Psoas muscle (tissue), 8 donors: ENCODE measurements around the gene PRCC. TPM values are rescaled to one million over a fixed set of nuclear protein-coding genes. Genes with fewer than 3 reads are reported as not detected.
A peak's percentile ranks its signal among the peaks of the same experiment; 100 is the strongest.

Experiments
- ATAC-seq, 4 donors: fragments of 200-7000 bp; cut with Tn5 transposase; one replicate each; pipeline ENCODE4 v1.9.1; 2020; ENCODE audit warnings: moderate library complexity in 3 of 4, mild to moderate bottlenecking in 2 of 4
- DNase-seq, 2 donors: peaks; one replicate each; pipeline ENCODE4 v3.0.0-alpha.2; 2020
- H3K27ac ChIP-seq: fragments of 200-600 bp; one replicate; pipeline ENCODE4 v1.8.0; 2022
- H3K27me3 ChIP-seq, 3 donors: fragments of 200-600 bp in 1 of 3; one replicate each; pipeline versions ENCODE4 v1.6.1 to v1.8.0; 2013 to 2022; ENCODE audit warnings: low read length in 2 of 3, mild to moderate bottlenecking in 2 of 3, moderate library complexity in 1 of 3; ENCODE audit not compliant: insufficient read depth in 3 of 3
- H3K36me3 ChIP-seq, 2 donors: fragments of 200-600 bp in 1 of 2; one replicate each; pipeline versions ENCODE4 v1.6.1 to v1.8.0; 2013 to 2022; ENCODE audit warnings: low read depth in 1 of 2, mild to moderate bottlenecking in 1 of 2, moderate library complexity in 1 of 2; ENCODE audit not compliant: insufficient read depth in 1 of 2
- H3K4me1 ChIP-seq: fragments of 200-600 bp; one replicate; pipeline ENCODE4 v1.8.0; 2022
- H3K4me3 ChIP-seq: fragments of 200-600 bp; one replicate; pipeline ENCODE4 v1.8.0; 2022; ENCODE audit warnings: mild to moderate bottlenecking
- H3K9me3 ChIP-seq: fragments of 200-600 bp; one replicate; pipeline ENCODE4 v1.8.0; 2022
- CTCF ChIP-seq: fragments of 200-600 bp; IDR thresholded peaks from one replicate; pipeline ENCODE4 v1.8.0; 2022; ENCODE audit warnings: antibody characterized with exemption
- WGBS, 3 donors: extraction: QIAGEN DNeasy Blood & Tissue Kit; methylation state at CpG; one replicate each; pipeline versions ENCODE4 v1.1.6 to v1.1.7; 2013; 5-methylcytosine and 5-hydroxymethylcytosine counted together
- intact Hi-C, 2 donors: fragments of 100-400 bp; cut with DNase I; formaldehyde crosslinking; loops; one replicate each; pipeline versions ENCODE4 v1.11.0 to v1.14.2; 2022
- polyA plus RNA-seq, 3 donors: library from polyadenylated mRNA; stranded (reverse); fragments of 200-250 nt; gene quantifications; one replicate each; pipeline ENCODE4 v1.2.3, GENCODE V29; 2013
- total RNA-seq, 4 donors: library from RNA; stranded (reverse); fragmentation: NEBNext Ultra II Directional in 2 of 4; extraction: Animal tissue kit (Norgen Biotek cat#: 25700) in 2 of 4; gene quantifications; one replicate each; pipeline versions ENCODE4 v1.2.1 to v1.2.4, GENCODE V29; 2021 to 2023
- donor health status: healthy with polysubstance abuse.
- donor health status: DM: no; HTN: no; CAD: no; lungs with moderate emphysema.
- donor health status: Bipolar disorder and iron deficiency.
- donor health status: healthy.
- donor health status: DM: yes; HTN: yes; CAD: no.
- donor health status: DM: no; HTN: no; CAD: no.
- donor health status: DM: no; HTN: no; CAD: no.
- donor health status: DM: yes; HTN: yes; CAD: no.

Gene PRCC
- total and polyA plus RNA-seq, 7 donors, result 43.7 to 107 (median 68.8) TPM

- H3K4me3 ChIP-seq, result peak overlapping the region; percentile 41
- DNase-seq (no peak), ATAC-seq (no peak)
- H3K9me3 ChIP-seq, result no peaks in the 10 kb centered on the region
- peaks cover 7% of the 10 kb centered on the region for H3K4me1 ChIP-seq
- TF ChIP-seq CTCF, result no peak
- H3K27me3 ChIP-seq, result peaks cover 0 to 4% (median 3%) of the 10 kb centered on the region in 3 donors
- H3K36me3 ChIP-seq, result no peaks in the 10 kb centered on the region
- H3K27ac ChIP-seq, result peak overlapping the region; percentile 21
- intact Hi-C loops, result no loop called here
- 56 to 59% (median 58%) methylated on average over 10 of the region's 10 CpGs for WGBS, 3 donors
Measured at GRCh38 chr1:156815961-156816422, 48.7 kb downstream of the PRCC start.

- ATAC-seq, result peak in 2 of 4 donors; percentile 26 to 27
- peak in 1 of 2 donors; percentile 73 for DNase-seq
- Histone ChIP-seq H3K27ac (peak within 1 kb of the TSS; percentile 21), H3K9me3 (no peaks in the 10 kb centered on the region), H3K4me3 (peak within 1 kb of the TSS; percentile 41), H3K4me1 (peaks cover 7% of the 10 kb centered on the region), H3K36me3 (no peaks in the 10 kb centered on the region), H3K27me3 (peaks cover 0 to 4% (median 3%) of the 10 kb centered on the region in 3 donors)
- no peak for TF ChIP-seq CTCF
- 49 to 56% (median 52%) methylated on average over 10 of the region's 10 CpGs for WGBS, 3 donors
- intact Hi-C loops, result no loop called here
Measured at GRCh38 chr1:156816561-156817328, 49.4 kb downstream of the PRCC start, which contains the start of gene SH2D2A. Gene SH2D2A, minus strand, starts transcription at chr1:156816848. Its CDS starts 140 bp downstream, at chr1:156816708.

GRCh38 chr1:156821801-156822200 is 54.5 kb downstream of the PRCC start:
- TF ChIP-seq CTCF, result no peak
- H3K4me1 ChIP-seq, result no peaks in the 10 kb centered on the region
- H3K36me3 ChIP-seq, result no peaks in the 10 kb centered on the region
- H3K9me3 ChIP-seq, result no peaks in the 10 kb centered on the region
- H3K4me3 ChIP-seq, result no peak overlapping the region
- ATAC-seq (no peak), DNase-seq (no peak)
- 65 to 78% (median 73%) methylated on average over 4 of the region's 4 CpGs for WGBS, 3 donors
- H3K27me3 ChIP-seq, result no peaks in the 10 kb centered on the region
- no peak overlapping the region for H3K27ac ChIP-seq
- intact Hi-C loops, result no loop called here

- WGBS, 3 donors, result 66 to 78% (median 73%) methylated on average over 1 of the region's 1 CpG
- Histone ChIP-seq H3K9me3 (no peaks in the 10 kb centered on the region), H3K27ac (no peak overlapping the region), H3K27me3 (no peaks in the 10 kb centered on the region), H3K36me3 (no peaks in the 10 kb centered on the region), H3K4me1 (no peaks in the 10 kb centered on the region), H3K4me3 (no peak overlapping the region)
- ATAC-seq (no peak), DNase-seq (no peak)
- intact Hi-C loops, result no loop called here
- no peak for TF ChIP-seq CTCF
Measured at GRCh38 chr1:156822680-156823079, 55.3 kb downstream of the PRCC start.
